ENCODE results near the gene EFNA5.

The EFNA5 gene

GRCh38 chr5:107670932-107671741 is at the start of gene EFNA5:
EFNA5 (minus strand) TSS chr5:107670937.
- DNase-seq (peak; percentile 30), ATAC-seq (peak; percentile 38)

- DNase-seq, result no peak
- ATAC-seq, result no peak
Observed at GRCh38 chr5:107719034-107719606, 48.4 kb upstream of the EFNA5 start.

- no peak for ATAC-seq
- no peak for DNase-seq
Observed at GRCh38 chr5:107717816-107718215, 47.1 kb upstream of the EFNA5 start.

- ATAC-seq (no peak), DNase-seq (no peak)
Observed at GRCh38 chr5:107713228-107713627, 42.5 kb upstream of the EFNA5 start.

GRCh38 chr5:107712359-107712870 is 41.7 kb upstream of the EFNA5 start:
- no peak for DNase-seq
- no peak for ATAC-seq

GRCh38 chr5:107705402-107706014 is 34.8 kb upstream of the EFNA5 start:
- DNase-seq (no peak), ATAC-seq (no peak)

DNA sequence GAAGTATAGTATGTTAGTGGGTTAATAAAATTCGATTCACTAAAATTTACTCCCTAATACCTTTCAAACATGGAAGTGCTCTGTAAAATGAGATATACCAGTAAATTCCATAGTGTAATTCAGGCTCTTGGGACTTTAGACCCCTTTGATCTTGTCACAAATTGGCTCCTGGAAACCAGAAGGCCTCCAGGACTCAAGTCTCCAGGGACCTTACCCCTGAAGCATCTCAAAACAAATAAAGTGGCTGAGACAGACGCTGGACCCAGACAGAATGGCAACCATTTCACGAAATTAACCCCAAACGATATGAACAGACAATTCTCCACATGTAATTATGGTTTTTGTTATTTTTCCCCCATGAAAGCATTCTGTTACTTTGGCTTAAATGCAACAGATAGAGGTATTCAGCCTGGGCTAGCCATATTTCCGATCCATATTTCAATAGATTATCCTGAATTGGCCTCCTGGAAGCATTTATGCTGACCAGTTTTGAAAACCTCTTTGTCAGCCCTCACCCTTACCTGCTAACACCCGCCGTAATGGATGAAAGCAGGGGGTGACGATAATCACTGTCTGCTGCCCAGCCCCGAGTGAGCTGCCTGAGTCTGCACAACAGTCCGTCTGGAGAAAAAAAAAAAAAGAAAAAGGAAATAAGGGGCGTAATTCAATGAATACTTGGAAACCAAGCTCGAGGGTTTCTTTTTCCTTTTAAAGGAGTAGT is 34.1 kb upstream of the EFNA5 start:
- ATAC-seq (no peak), DNase-seq (no peak)

GRCh38 chr5:107700481-107700880 is 29.7 kb upstream of the EFNA5 start:
- DNase-seq, result no peak

DNA sequence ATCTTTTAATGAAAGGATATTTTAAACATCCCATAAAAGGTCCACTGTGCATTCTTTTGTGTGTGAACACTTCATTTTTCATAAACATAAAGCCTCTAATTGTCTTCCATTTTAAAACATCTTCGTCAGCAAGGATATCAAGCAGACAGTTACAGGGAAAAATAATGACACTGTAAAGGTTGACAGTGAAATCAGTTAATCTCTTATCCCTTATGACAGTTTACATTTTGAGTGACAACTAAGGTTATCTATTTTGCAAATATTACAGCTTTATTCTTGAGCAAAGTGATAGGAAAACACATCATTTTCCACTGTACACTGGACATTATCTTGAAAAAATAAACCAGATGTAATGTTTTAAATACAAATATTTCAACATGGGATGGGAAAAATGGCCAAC is 28.7 kb upstream of the EFNA5 start:
- no peak for ATAC-seq
- no peak for DNase-seq

More at GRCh38 chr5:107700481-107700880, 29.7 kb upstream of the EFNA5 start:
- ATAC-seq, result no peak

DNA sequence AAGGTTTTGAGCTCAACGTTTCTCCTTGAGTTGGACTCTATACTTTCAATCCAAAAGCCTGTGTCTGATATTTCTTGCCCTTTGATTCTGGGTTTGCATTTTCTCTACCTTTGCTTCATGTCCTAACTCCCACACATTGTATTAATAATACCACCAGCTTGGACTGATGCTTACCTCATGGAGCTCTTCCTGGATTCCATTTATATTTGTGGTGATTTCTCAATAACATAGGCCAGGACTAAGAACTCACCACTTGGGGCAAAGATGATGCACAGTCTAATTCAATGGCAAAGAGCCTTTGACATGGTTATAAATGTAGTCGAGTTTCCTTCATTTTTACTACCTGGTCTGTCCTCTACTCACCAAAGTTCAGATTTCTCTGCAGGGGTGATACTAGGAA is 27.5 kb upstream of the EFNA5 start:
- no peak for DNase-seq

DNA sequence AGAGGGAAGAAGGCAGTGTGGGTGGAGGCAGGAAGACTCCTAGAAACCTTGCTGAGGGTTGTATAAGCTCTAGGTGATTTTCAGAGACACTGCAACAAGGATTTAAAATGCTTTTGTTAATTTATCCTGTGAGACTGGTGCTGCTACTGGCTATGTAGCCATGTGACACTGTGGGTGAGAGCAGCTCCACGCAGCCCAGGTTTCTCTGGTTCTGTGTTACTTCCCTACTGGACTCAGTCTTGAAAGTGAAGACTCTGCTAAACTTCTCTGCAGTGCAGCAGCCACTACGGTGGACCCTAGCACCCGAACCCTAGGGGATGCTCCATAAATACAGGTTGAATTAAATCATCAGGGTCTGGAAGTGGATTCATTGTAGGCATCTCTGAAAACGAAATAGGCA is 25.8 kb upstream of the EFNA5 start:
- DNase-seq (no peak), ATAC-seq (no peak)

More for the DNA sequence above, 27.5 kb upstream of the EFNA5 start:
- ATAC-seq, result no peak

DNA sequence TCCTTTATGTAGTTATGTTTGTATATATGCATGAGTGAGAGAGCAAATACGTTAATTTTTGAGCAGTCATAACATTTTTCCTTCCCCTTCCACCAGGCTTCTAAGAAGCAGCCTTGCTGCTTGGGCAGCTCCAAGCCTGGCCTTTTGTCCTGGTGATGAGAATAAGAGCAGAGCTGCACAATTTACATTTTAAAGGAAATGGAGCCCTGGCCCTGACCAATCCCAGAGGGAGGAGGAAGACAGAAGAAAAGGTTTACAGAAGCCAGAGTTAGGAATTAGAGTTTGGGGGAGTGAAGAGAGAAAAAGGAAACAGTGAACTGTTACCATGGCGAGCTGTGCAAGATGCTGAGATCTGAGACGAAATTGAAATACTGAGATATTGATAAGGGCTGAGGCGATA is 25.3 kb upstream of the EFNA5 start:
- no peak for ATAC-seq
- DNase-seq, result no peak

- ATAC-seq, result no peak
- no peak for DNase-seq
Observed at GRCh38 chr5:107687937-107688336, 17.2 kb upstream of the EFNA5 start.

GRCh38 chr5:107687404-107687803 is 16.7 kb upstream of the EFNA5 start:
- DNase-seq (no peak), ATAC-seq (no peak)

DNA sequence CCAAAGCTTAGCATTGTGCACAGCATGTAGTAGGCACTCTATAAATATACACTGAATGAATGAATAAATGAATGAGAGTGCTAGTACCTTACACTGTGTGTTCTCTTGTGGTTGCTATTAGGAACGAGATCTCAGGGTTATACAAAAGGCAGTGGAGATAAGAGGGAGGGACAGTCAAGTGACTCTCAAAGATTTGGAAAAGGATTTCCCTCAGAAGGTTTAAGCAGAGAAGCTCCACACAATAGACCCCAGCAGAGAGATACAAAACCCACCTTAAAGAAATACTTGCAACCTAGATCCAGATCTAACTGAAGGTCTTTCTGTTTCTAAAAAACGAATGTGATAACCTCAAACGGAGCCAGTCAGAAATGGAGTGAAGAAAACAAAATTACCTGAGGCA is 11.8 kb upstream of the EFNA5 start:
- ATAC-seq (no peak), DNase-seq (no peak)

DNA sequence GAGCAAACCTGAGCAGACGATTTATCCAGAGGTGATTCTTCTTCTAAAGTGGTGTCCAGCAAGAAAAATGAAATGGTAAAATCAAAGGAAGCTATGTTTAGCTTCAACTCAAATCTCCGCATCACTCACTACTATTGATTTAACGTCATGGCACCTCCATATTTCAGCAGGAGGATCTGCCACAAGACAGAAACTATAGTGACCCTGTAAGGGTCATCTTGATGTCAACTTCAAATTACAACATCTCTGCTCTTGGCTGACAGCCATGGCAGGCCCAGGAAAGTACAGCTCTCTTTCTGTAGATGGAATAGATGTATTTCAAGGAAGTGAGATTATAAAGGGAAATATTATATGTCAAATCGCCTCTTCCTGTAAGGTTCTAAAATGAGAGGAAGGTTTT is 10.1 kb upstream of the EFNA5 start:
- DNase-seq, result no peak
- no peak for ATAC-seq

DNA sequence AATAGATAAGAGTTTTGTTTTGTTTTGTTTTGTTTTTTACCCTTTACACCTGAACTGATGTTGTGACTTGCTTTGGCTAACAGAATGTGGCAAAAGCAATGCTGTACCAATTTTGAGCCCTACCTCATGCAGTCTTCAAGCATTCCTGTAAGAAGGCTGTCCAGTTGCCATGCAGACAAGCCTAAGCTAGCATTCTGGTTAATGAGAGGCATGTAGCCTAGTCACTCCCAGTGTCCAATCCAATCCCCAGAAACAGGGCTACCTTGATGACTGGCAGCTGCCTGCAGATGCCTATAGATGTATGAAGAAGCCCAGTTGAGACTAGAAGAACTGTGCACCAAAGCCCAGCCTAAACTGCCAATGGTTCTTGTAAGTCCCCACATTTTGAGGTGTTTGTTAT is 9.4 kb upstream of the EFNA5 start:
- ATAC-seq (no peak), DNase-seq (no peak)

- no peak for ATAC-seq
- DNase-seq, result no peak
Observed at GRCh38 chr5:107676702-107677101, 6.0 kb upstream of the EFNA5 start.

- ATAC-seq, result no peak
- no peak for DNase-seq
Observed at GRCh38 chr5:107675201-107675600, 4.5 kb upstream of the EFNA5 start.

DNA sequence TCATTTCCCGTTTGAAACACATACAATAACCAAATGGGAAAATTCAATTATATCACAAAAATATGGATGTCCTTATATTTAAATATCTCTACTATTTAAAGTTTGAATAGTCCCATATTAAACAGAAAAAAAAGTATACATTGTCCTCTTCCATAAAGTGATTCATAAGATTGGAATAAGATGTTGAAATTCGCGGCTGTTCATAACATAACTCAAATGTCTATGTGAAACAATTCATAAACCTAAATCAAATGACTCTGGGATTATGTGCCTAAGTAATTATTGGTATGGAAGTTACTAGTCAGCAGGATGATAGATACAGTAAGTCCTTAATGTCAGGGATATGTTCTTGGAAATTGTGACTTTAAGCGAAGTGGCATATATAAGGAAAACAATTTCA is 3.9 kb upstream of the EFNA5 start:
- DNase-seq (no peak), ATAC-seq (no peak)

DNA sequence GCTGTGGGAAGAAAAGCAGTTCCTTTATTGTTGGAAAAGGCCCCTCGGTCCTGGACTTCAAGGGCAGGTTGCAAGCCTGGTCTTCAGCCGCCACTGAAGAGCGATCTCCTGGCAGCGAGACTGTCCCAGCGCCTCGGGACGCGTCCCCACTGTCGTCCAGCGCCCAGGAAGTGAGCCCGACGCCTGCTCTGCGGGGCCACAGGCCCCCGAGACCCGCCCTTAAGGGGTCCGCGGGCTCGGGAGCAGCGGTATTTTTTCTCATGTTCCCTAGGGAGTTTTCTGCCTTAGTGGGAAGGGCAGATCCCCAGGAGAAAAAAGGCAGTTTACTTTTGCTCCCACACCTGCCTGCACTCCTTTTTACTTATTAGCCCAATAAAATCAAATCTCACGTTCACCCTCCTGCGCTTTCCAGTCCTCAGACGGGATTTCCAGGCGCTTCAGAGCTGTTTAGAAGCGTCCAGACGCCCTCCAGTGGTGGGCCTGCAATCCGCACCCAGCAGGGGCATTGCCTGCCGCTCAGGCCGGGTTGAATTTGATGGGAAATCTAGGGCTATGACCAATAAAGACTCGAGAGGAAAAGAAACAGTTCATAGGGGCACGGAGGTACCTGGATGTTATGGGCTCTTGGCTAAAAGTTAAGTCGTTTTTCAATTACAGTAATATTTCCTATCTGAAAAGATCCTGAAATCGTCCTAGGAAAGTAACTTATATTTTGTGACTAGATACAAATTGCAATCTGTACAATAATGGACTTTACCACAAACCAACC is 2.8 kb upstream of the EFNA5 start:
- ATAC-seq (peak; percentile 82), DNase-seq (peak; percentile 86)

GRCh38 chr5:107673039-107673367 is 2.3 kb upstream of the EFNA5 start:
- DNase-seq (no peak), ATAC-seq (no peak)
